B cell (primary cell): ENCODE measurements around the gene PEX16. TPM values are rescaled to one million over a fixed set of nuclear protein-coding genes. Genes with fewer than 3 reads are reported as not detected.

ENCODE experiments used
- ATAC-seq: fragments of 200-7000 bp; cut with Tn5 transposase; one replicate; pipeline ENCODE4 v1.10.0; 2021; ENCODE audit warnings: low read depth, mild to moderate bottlenecking, moderate number of reproducible peaks, moderate library complexity
- CTCF ChIA-PET: fragments of 350-600 bp; sonication (Branson Sonifier 250); formaldehyde crosslinking; loops from one replicate; lab custom pipeline; 2021; ENCODE audit warnings: antibody characterized with exemption, inconsistent platforms; lab: Charles Lee
- POLR2A ChIA-PET: fragments of 350-600 bp; sonication (Branson Sonifier 250); formaldehyde crosslinking; loops from one replicate; lab custom pipeline; 2021; ENCODE audit warnings: antibody characterized with exemption; lab: Charles Lee
- DNase-seq: peaks from one replicate; pipeline ENCODE4 v3.0.0; 2013
- H2AFZ ChIP-seq: 2 replicates; pipeline ENCODE4 v1.6.1; 2012; ENCODE audit warnings: mild to moderate bottlenecking, low read depth, low read length; ENCODE audit not compliant: insufficient read depth, poor library complexity, severe bottlenecking
- H3K27ac ChIP-seq, 2 donors: 1 replicate in 1 of 2; 2 replicates in 1 of 2; pipeline ENCODE4 v1.5.1; 2012 to 2013; ENCODE audit warnings: low read length in 2 of 2, mild to moderate bottlenecking in 2 of 2, moderate library complexity in 1 of 2
- H3K27me3 ChIP-seq, 4 experiments: fragments of 200-600 bp in 1 of 4; sonication (generic) in 1 of 4; replicated peaks in 1 of 4; 1 replicate in 2 of 4; 2 replicates in 2 of 4; pipeline versions ENCODE4 v1.6.1 to v1.7.0; 2013 to 2016; ENCODE audit warnings: low read length in 3 of 4, mild to moderate bottlenecking in 2 of 4, mixed read lengths in 1 of 4, moderate library complexity in 1 of 4; ENCODE audit not compliant: insufficient read depth in 4 of 4, control insufficient read depth in 3 of 4; ENCODE audit errors: control extremely low read depth in 1 of 4
- H3K36me3 ChIP-seq, 2 experiments: replicated peaks in 1 of 2; 1 replicate in 1 of 2; 2 replicates in 1 of 2; pipeline versions ENCODE4 v1.6.1 to v1.7.1; 2013; ENCODE audit warnings: low read length in 1 of 2; ENCODE audit not compliant: insufficient read depth in 2 of 2, control insufficient read depth in 1 of 2; ENCODE audit errors: control extremely low read depth in 1 of 2, extremely low read depth in 1 of 2
- H3K4me1 ChIP-seq, 2 donors: fragments of 200-600 bp in 1 of 2; sonication (generic) in 1 of 2; 1 replicate in 1 of 2; 2 replicates in 1 of 2; pipeline versions ENCODE4 v1.5.1 to v1.6.1; 2013 to 2017; ENCODE audit warnings: low read length in 2 of 2; ENCODE audit not compliant: control insufficient read depth in 2 of 2, insufficient read depth in 2 of 2
- H3K4me2 ChIP-seq: replicated peaks from 2 replicates; pipeline ENCODE3; 2012; ENCODE audit warnings: mild to moderate bottlenecking, low read depth, low read length; ENCODE audit not compliant: poor library complexity, severe bottlenecking
- H3K4me3 ChIP-seq, 5 experiments: fragments of 200-600 bp in 1 of 5; sonication (generic) in 1 of 5; 1 replicate in 3 of 5; 2 replicates in 2 of 5; pipeline versions ENCODE4 v1.5.1 to v1.7.0; 2011 to 2016; ENCODE audit warnings: low read length in 4 of 5, mild to moderate bottlenecking in 4 of 5, low read depth in 2 of 5, control low read depth in 1 of 5, moderate library complexity in 1 of 5; ENCODE audit not compliant: insufficient read depth in 1 of 5; ENCODE audit errors: control extremely low read depth in 1 of 5, extremely low read depth in 1 of 5
- H3K79me2 ChIP-seq: fragments of 200-600 bp; sonication (generic); one replicate; pipeline ENCODE4 v1.6.0; 2016; ENCODE audit warnings: low read length; ENCODE audit not compliant: control insufficient read depth, insufficient read depth
- H3K9ac ChIP-seq: fragments of 200-600 bp; sonication (generic); 2 replicates; pipeline ENCODE4 v1.6.1; 2017; ENCODE audit warnings: mild to moderate bottlenecking, low read length, moderate library complexity
- H3K9me3 ChIP-seq, 3 donors: one replicate each; pipeline versions ENCODE4 v1.6.1 to v1.7.1; 2013; ENCODE audit warnings: low read length in 2 of 3; ENCODE audit not compliant: control insufficient read depth in 2 of 3, insufficient read depth in 1 of 3; ENCODE audit errors: control extremely low read depth in 1 of 3
- H4K20me1 ChIP-seq: 2 replicates; pipeline ENCODE4 v1.6.0; 2012; ENCODE audit warnings: mild to moderate bottlenecking, low read length; ENCODE audit not compliant: insufficient read depth, control insufficient read depth, poor library complexity, severe bottlenecking
- H3K27ac Mint-ChIP-seq: one replicate; pipeline ENCODE4 v1.8.0; 2021; ENCODE audit warnings: mixed read lengths
- H3K27me3 Mint-ChIP-seq: one replicate; pipeline ENCODE4 v1.8.0; 2021; ENCODE audit warnings: mixed read lengths
- H3K4me1 Mint-ChIP-seq: one replicate; pipeline ENCODE4 v1.8.0; 2021; ENCODE audit warnings: mixed read lengths
- H3K4me3 Mint-ChIP-seq: one replicate; pipeline ENCODE4 v1.8.0; 2021; ENCODE audit warnings: mixed read lengths
- H3K9me3 Mint-ChIP-seq: one replicate; pipeline ENCODE4 v1.8.0; 2022; ENCODE audit warnings: mixed read lengths; ENCODE audit not compliant: insufficient read depth
- CTCF ChIP-seq: fragments of 200-600 bp; IDR thresholded peaks from one replicate; pipeline ENCODE4 v1.8.0; 2022; ENCODE audit warnings: antibody characterized with exemption, mild to moderate bottlenecking
- EZH2 ChIP-seq: IDR thresholded peaks from 2 replicates; pipeline ENCODE4 v1.6.1; 2012; ENCODE audit warnings: borderline replicate concordance, low read depth, mild to moderate bottlenecking, moderate library complexity, low read length; ENCODE audit not compliant: insufficient read depth, poor library complexity, severe bottlenecking
- WGBS: methylation state at CpG from one replicate; pipeline ENCODE4 v1.1.5; 2013; ENCODE audit warnings: missing lambda C conversion rate; ENCODE audit not compliant: insufficient coverage; 5-methylcytosine and 5-hydroxymethylcytosine counted together
- intact Hi-C: fragments of 100-400 bp; cut with micrococcal nuclease; formaldehyde crosslinking; loops from one replicate; pipeline ENCODE4 v1.10.0; 2022
- polyA plus RNA-seq: library from polyadenylated mRNA; depleted of rRNA; stranded (reverse); fragments of >200 nt; gene quantifications from 2 replicates; pipeline ENCODE4 v1.2.3, GENCODE V29; 2012
- total RNA-seq, 2 donors: library from RNA; stranded (reverse); fragments of 120-200 nt in 1 of 2; gene quantifications; 1 replicate in 1 of 2; 2 replicates in 1 of 2; pipeline versions ENCODE4 v1.2.3 to v1.2.4, GENCODE V29; 2013 to 2022

PEX16 gene
- total and polyA plus RNA-seq, 2 donors (not counting 1 experiment from before 2014, with no cell fraction given) = 89.4 to 107 TPM

- POLR2A ChIA-PET = no interaction called here
- DNase-seq (peak; percentile 60), ATAC-seq (peak; percentile 70)
- Histone ChIP-seq H4K20me1 (no peaks in the 10 kb centered on the region), H3K4me2 (no peak overlapping the region), H3K9me3 (no peaks in the 10 kb centered on the region), H3K4me1 (no peaks in the 10 kb centered on the region), H3K27me3 (no peaks in the 10 kb centered on the region), H3K4me3 (no peak overlapping the region), H3K36me3 (peaks cover 0 to 73% of the 10 kb centered on the region in 2 experiments), H3K79me2 (no peaks in the 10 kb centered on the region), H3K9ac (no peak overlapping the region), H2AFZ (no peak overlapping the region), H3K27ac (no peak overlapping the region)
- Mint-ChIP-seq H3K4me3 (no peak overlapping the region), H3K27ac (no peak overlapping the region), H3K4me1 (no peaks in the 10 kb centered on the region), H3K27me3 (no peaks in the 10 kb centered on the region), H3K9me3 (no peaks in the 10 kb centered on the region)
- peak; percentile 73 for TF ChIP-seq CTCF
- no peak for TF ChIP-seq EZH2
- 91% methylated on average over 7 of the region's 9 CpGs for WGBS
- intact Hi-C loops = no loop called here
- CTCF ChIA-PET = interaction anchor here (0.7 to 6.5 kb wide), 21 partner anchors 8 to 208 kb away, joined by 3 to 87 read pairs (median 5); no protein-coding TSS in a partner anchor
Observed at GRCh38 chr11:45872651-45873356, 44.9 kb downstream of the PEX16 start.

DNA sequence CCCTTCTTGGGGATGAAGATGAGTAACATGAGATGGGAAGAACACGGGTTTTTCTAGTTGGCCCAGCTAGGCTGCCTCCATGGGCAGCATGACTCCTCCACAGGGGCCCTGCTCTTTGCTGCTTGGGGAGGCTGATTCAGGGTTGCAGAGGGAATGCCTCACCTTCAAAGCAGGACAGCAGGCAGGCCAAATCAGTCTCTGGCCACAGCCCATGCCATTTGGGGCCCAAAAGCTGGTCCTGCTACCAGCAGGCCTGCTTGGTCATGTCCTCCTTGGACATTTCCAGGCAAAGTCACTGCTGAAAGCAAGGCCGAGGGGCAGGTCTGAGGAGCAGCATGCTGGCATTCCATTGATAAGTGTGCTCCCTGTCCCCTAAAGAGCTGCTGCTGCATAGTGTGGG is 46.0 kb downstream of the PEX16 start:
- no peak overlapping the region for H2AFZ ChIP-seq
- H3K79me2 ChIP-seq = no peaks in the 10 kb centered on the region
- no peaks in the 10 kb centered on the region for H3K27me3 Mint-ChIP-seq
- no peak for ATAC-seq
- 94% methylated on average over 2 of the region's 2 CpGs for WGBS
- no peak overlapping the region for H3K4me3 ChIP-seq
- intact Hi-C loops = no loop called here
- POLR2A ChIA-PET = no interaction called here
- no peaks in the 10 kb centered on the region for H3K9me3 Mint-ChIP-seq
- H3K36me3 ChIP-seq = peaks cover 0 to 73% of the 10 kb centered on the region in 2 experiments
- H3K4me3 Mint-ChIP-seq = no peak overlapping the region
- H3K9ac ChIP-seq = no peak overlapping the region
- H3K9me3 ChIP-seq = no peaks in the 10 kb centered on the region
- no peak overlapping the region for H3K27ac ChIP-seq
- H3K27ac Mint-ChIP-seq = no peak overlapping the region
- no peak overlapping the region for H3K4me2 ChIP-seq
- H4K20me1 ChIP-seq = no peaks in the 10 kb centered on the region
- DNase-seq = no peak
- CTCF ChIA-PET = interaction anchor here (0.9 to 6.5 kb wide), 12 partner anchors 8 to 140 kb away, joined by 3 to 87 read pairs (median 5); no protein-coding TSS in a partner anchor
- TF ChIP-seq CTCF (no peak), EZH2 (no peak)
- H3K4me1 Mint-ChIP-seq = no peaks in the 10 kb centered on the region
- no peaks in the 10 kb centered on the region for H3K27me3 ChIP-seq
- no peaks in the 10 kb centered on the region for H3K4me1 ChIP-seq
